Dedifferentiated amniotic fluid mesenchymal stem cell (primary cell): ENCODE measurements around the gene PAPOLG.

ENCODE experiments used
- DNase-seq: peaks from one replicate; pipeline ENCODE4 v3.0.0-alpha.2; 2016; ENCODE audit errors: extremely low spot score

The PAPOLG gene

DNA sequence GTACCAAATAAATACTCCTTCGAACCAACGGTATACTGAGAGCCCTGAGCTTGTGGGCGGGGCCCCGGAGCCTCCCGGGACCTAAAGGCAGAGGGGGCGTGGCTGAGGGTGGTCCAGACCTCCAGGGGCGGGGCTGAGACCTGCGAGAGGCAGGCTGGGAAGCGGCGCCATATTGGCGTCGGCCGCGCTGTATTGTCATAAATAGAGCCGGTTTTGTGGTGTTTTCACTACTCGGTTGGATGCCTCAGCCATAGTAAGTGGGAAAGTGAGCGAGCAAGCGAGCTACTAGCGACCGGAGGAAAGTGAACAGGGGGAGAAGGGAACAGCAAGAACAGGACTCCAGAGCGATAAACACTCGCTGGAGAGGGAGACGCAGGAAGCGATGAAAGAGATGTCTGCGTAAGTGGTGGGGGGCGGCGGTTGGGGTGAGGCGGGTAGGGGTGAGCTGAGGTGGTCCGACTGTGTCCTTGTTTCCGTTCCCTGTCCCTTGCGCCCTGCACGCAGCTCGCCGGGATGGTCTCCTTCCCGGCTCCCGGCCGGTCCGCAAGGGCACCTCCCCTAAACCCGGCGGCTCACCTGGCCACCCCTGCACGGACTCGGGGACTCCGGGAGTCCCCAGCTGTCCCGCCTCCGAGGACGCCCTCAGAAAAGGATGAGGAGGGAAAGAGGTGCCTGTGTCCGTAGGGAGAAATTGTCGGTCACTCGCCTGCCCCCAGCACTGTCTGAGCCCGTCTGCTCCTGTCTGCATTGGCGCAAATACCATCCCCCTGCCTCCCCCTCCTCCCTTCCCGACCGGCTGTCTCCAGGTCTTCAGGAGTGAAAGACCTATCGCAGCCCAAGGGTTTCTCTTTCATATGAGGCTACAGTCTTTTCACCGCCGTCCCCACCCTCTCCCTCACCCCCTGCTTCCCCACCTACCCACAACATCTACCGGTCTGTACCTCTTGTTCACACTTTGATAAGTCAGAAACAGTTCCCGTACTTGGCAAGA, at the start of gene PAPOLG:
TSS of gene PAPOLG (plus strand) at position 172 of the 991 bp plus-strand sequence. CDS start at position 383, 211 bp downstream.
- peak; percentile 93 for DNase-seq

DNA sequence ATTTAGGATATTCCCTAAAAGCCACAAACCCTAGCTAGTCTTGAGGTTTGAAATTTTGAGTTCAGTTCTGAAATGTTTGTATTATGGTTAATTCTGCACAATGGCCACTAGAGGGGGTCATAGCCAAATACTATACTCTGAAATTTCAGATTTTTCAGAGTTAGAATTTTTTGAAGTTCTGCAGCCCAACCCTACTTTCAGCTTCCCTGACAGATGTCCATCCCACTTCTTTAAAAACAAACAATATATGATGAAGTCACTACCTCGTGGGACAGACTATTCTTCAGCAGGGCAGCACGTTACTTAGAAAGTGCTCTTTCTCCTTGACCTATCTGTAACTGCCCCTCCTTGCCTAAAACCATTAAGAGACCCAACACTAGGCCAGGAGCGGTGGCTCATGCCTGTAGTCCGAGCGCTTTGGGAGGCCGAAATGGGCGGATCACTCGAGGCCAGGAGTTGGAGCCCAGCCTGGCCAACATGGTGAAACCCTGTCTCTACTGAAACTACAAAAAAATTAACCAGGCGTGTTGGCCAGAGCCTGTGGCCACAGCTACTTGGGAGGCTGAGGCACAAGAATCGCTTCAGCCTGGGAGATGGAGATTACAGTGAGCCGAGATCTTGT, 48.2 kb upstream of the PAPOLG start:
- peak; percentile 63 for DNase-seq

DNA sequence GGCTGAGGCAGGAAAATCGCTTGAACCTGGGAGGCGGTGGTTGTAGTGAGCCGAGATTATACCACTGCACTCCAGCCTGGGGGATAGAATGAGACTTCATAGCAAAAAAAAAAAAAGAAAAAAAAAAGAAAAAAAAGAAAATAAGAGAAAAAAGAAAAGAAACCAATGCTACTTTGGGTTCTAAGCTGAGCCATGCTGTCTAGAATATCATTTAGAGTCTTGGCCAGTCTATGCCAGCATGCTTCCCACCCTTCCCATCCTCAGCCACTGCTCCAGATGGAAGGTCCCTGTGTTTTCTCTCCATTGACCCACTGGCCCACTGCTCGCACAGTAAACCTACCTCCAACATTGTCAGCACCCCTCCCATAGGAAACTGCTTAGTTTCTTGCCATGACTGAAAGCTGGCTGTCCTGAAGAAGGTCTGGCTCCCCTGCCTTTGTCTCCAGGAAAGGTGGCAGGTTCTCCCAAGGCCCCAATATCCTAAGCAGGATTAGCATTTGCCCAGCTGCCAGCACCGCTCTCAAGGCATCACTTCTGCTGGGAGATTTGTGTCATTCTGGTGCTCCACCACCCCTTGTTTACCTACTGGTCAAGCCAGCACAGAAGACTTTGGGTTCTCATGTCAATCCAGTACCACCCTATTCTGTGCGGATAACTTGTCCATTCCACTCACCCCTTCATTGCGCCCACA, 47.3 kb upstream of the PAPOLG start:
- no peak for DNase-seq

DNA sequence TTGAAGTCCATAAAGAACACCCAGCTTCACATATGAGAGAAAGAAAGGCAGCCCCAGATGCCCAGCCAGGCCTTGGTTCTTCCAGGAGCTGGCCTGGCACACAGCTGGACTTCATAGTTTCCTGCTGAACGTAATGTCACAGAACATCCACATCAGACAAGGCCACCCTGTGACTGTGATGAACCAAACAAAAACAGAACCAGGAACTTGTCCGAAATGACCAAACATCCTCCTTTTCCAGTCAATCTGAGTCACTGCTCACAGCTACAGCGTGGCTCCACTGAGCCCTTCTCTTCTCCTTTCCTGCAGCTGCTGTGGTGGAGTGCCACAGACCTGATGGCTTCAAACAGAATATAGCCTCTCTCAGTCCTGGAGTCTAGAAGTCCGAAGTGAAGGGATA, 45.4 kb upstream of the PAPOLG start:
- no peak for DNase-seq

DNA sequence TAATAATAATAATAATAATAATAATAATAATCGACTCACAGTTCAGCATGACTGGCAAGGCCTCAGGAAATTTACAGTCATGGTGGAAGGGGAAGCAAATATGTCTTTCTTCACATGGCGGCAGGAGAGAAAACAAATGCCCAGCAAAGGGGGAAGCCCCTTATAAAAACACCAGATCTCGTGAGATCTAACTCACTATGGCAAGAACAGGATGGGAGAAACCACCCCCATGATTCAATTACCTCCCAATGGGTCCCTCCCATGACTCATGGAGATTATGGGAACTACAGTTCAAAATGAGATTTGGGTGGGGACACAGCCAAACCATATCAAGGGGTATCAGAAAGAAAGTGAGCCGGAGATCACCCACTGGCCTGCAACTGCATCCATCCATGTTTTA, 40.5 kb upstream of the PAPOLG start:
- DNase-seq: no peak

DNA sequence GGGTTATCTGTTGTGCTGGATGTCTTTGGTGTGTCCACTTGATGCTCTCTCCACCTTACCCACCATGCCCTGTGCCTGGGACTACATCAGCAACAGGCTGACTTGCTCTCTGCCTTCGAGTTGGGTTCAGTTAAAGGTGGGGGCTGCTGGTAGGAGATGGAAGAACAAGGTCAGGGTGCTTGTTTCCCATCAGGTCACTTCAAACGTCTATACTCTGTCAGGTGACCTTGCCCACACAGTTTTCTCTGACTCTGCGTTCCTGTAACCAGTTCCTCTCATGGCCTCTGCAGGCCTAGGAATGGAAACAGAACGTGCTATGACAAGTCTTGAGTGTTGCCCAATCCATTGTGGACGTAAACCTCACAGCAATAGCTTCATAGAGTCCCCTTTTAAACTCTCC, 38.4 kb upstream of the PAPOLG start:
- no peak for DNase-seq

DNA sequence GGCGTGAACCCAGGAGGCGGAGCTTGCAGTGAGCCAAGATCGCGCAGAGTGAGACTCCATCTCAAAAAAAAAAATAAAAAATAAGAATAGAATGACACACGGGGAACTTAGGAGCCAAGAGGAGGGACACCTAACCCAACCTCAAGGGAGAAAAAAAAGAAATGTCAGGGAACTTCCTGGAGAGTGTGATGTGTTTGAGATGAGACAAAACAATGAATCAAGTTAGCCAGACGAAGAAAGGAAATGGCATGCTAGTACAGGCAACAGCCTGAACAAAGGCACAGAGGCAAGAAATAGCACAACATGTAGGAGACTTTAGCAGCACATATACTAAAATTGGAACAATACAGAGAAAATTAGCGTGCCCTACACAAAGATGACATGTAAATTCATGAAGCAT, 36.7 kb upstream of the PAPOLG start:
- no peak for DNase-seq

DNA sequence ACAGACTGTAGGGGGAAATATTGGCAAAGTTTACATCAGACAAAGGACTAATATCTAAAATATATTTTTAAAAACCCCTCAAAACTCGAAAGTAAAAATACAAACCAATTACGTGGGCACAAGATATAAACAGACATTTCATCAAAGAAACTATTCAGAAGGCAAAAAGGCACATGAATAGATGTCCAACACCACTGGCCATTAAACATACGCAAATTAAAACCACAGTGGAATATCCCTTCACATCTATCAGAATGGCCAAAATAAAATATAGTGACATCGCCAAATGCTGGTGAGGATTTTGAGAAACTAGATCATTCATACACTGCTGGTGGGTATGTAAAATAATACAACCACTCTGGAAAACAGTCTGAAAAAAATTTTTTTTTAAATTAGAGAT, 30.6 kb upstream of the PAPOLG start:
- DNase-seq: no peak

DNA sequence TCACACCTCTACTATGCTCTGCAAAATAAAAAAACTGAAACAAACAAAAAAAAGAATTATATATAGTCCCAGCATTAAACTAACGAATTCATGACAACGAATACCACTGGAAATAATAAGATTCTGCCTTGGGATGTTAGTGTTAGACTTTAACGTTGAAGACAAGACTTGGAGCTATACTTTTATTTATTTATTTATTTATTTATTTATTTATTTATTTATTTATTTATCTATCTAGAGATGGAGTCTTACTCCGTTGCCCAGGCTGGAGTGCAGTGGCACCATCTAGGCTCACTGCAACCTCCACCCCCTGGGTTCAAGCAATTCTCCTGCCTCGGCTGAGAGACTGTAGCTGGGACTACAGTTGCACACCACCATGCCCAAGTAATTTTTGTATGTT, 27.2 kb upstream of the PAPOLG start:
- DNase-seq: no peak

DNA sequence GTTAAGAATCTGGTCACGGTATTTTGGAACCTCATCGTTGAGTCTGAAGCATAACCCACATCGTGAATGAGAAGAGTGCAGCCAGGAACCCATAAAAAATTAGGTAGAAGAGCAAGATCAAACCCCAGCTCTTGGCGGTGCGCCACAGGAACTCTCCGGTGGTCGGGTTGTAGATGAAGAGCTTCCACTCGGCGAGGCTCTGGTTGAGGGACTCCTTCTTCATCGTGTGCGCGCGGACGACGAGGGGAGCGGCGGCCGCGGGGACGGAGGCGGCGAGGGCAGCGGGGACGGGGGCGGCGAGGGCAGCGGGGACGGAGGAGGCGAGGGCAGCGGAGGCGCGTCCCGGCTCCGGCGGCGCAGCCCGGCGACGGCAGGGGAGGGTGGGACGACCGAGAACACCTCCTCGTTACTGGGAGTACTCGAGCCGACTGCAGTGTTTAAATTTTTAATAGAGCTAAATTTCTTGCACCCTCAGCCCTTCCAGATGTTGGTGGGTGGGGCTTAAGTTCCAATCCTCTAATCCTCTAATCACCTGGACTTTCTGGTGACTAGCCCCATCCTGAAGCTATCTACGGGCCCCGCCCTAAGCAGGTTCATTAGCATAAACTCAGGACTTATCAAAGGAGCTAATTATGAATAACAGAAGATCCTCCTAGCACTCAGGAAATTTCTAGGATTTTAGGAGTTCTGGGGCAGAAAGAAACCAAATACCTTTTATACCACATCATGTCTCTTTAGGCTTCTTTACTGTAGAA, 20.4 kb upstream of the PAPOLG start:
- no peak for DNase-seq

DNA sequence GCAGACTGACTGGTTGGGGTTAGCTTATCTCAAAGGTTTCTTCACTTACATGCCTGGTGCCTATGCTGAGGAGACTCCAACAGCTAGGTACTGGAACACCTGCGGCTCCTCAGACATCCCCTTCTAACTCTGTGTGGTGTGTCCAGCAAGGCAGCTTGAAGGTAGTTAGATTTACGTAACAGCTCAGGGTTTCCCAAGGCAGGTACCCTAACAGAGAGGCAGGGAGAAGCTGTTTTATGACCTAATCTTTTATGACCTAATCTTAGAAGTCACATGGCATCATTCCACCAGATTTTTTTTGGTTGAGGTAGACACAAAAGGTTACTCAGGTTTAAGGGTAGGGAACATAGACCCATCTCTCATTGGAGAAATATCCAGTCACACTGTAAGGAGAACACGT, 17.4 kb upstream of the PAPOLG start:
- no peak for DNase-seq

DNA sequence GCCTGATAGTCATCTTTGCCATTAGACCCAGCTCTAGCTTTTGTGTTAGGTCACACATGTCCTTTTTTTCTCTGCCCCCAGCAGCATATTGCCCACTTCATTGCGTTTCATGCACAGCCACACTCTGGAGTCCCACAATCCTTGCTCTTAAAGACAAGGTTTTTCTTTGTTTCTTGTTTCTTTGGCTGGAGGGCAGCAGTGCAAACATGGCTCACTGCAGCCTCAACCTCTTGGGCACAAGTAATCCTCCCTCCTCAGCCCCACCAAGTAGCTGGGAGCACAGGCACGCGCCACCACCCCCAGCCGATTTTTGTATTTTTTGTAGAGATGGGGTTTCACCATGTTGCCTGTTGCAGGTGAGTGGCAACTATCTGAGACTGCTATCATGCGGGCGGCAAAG, 16.9 kb upstream of the PAPOLG start:
- no peak for DNase-seq

DNA sequence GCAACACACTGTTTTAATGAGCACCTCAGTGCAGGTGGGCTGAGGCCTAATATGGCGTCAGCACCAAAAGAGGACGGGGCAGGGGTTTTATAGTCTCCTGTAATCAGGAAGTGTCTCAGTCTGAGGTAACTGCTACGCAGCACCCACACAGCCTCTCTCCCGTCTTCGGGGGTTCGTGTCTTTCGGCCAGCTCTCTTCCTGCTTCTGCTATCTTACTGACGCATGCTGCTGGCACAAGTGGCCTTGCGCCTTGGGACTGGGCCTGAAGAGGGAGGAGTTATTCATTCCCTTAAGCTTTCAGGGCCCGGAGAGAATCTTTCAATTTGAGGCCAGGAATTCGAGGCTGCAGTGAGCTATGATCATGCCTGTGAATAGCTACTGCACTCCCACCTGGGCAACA, 14.5 kb upstream of the PAPOLG start:
- DNase-seq: no peak

DNA sequence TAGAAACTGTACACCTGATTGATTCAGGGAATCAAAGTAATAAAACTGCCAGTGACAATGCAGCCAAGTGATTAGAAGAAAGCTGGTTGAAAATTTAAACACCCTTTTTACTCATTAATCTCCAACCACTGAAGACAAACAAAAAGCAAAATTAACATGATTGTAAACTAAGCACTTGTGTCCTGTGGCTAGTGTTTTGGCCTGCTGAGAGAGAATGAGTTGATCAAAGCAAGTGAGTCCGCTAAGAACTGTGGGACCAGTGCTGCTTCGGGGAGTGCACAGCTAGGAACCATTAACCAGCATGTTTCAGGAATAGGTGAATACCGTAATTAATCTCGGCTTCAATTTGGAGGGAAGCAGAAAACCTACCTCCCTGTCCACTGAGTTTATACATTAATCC, 13.6 kb upstream of the PAPOLG start:
- DNase-seq: no peak

DNA sequence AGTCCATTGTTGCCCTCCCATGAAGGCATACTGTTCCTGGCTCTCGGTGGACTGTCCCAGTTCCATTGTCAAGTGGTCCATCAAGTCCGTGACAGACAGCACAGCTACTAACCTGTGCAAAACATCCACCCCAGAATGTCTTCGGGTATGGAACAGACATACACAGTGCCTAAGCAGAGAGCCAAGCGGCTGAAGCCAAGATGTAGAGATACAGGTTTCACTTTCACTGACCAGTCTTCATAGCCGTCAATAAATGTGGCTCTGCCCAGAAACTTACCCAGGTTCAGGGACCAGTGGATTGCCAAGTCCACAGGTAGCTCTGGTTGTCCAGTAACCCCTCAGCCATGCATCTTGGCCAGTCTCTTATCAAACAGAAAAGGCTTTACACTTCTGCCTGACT, 10.7 kb upstream of the PAPOLG start:
- DNase-seq: no peak

DNA sequence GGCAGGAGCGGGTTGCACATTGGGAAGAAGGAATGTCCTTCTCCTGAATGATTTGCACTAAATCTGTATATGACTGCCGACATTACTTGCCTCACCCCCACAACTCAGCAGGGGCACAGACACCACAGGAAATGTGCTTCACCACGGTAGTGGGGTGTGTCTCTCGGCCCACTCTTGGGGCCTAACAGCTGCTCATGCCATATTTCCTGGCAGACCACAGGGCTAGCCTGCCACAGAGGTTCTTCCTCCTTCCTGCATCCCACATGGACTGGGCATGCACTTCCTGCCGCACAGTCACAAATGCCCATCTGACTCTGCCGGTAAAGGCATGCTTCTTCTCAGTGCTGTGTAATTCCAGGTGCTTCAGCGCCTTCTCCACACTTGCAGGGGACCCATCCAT, 10.3 kb upstream of the PAPOLG start:
- no peak for DNase-seq

DNA sequence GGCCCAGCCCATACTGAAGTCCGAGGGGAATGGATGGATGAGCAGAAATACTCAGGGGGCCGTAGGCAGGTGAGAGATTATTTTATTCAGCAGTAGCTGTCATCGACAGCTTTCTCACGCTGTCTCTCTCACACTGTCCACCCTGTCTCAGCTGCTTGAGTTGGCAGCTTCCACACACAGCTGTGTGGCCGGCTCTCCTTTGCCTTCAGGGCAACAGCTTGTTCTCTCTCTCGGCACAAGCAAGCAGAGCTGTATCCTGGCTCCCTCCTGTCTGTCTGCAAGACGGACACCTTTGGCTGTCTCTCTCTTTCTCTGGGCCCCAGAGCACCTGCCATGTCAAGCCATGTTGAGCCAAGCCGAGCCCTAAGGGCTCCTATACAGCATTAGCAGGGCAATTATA, 9.8 kb upstream of the PAPOLG start:
- DNase-seq: no peak

DNA sequence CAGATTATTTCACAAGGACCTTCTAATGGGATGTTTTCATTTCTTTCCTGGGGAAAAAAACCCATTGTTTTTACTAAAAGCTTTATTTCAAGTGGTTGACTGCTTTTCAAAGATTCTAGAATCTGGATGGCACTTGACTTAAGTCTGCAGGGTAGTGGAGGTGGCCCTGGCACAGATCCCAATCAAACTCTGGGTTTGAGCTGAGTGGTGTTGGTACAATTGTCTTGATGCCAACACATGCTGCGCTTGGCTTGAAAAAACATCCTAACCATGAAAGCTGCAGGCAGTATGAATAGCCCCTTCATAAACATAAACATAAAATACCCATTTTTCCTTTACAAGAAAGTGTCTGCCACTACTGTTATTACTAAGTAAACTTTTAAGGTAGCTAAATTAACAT, 3.6 kb downstream of the PAPOLG start:
- DNase-seq: no peak

DNA sequence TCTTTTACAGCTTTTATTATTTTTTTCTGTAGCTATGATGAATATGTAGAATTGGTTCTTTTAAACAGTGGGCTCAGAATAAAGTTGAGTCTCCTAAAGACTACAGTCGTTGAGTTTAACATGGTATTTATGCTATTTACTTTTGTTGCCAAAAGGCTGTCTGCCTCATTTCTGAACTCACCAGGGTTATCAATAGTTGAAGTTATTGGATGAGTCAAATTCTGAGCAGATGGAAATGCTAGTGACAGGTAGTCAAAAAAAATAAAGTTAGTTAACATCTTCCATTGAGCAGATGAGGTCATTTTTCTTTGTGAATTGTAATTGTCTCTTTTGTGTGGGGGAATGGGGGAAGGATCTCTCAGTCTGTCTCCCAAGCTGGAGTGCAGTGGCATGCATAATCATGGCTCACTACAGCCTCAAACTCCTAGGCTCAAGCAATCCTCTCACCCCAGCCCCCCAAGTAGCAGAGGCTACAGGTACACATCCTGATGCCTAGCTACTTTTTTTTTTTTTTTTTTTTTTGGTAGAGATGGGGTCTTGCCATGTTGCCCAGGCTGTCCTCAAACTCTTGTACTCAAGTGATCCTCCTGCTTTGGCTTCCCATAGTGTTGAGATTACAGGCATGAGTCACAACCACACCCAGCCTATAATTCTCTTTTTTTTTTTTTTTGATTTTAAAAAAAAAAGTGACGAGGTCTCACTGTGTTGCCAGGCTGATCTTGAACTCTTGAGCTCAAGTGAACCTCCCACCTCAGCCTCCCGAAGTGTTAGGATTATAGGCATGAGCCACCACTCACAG, 8.9 kb downstream of the PAPOLG start:
- no peak for DNase-seq

DNA sequence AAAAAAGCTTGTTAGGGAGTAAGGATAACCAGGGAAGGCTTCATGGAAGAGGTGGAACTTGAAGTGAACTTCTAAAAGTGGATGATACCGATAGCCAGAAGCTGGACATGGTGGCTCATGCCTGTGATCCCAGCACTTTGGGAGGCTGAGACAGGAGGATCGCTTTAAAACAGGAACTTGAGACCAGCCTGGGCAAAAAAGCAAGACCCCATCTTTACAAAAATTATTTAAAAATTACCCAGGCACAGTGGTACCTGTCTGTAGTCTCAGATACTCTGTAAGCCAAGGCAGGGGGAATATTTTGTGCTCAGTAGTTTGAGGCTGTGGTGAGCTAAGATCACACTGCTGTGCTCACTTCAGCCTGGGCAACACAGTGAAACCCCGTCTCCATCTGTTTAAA, 10.2 kb downstream of the PAPOLG start:
- no peak for DNase-seq

DNA sequence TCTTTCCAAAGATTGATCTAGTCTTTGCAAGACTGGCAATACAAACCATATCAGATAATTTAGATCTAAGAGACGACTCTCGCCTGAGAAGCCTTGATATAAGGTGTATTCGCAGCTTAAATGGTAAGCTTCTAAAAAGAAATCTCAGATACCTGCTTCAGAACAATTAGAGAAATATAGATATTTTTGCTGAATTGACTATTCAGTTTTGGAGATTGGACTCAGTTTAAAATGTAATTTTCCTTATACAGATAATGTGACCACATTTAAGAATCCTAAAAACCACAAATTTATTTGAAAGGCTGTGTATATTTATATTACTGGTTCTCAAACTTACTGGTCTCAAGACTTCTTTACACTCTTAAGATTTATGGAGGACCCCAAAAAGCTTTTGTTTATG, 15.4 kb downstream of the PAPOLG start:
- DNase-seq: no peak
